ENCODE results near the gene PPP1R3D. TPM values are rescaled to one million over a fixed set of nuclear protein-coding genes. Genes with fewer than 3 reads are reported as not detected.

Gene PPP1R3D
- total and polyA plus RNA-seq, 9 of the 15 experiments (the other 6 are each of a cell fraction or from before 2014, with no cell fraction given) = 0.35 to 3.3 (median 1.8) TPM

- TF ChIP-seq RBM17 (IDR thresholded peaks at IDR 0.05; ENCODE audit: borderline replicate concordance, low read depth, low read length) = no peak
- peak; percentile 50 for TF ChIP-seq REST (IDR thresholded peaks at IDR 0.05; ENCODE audit: borderline replicate concordance)
- 0 out of 2 replicates have a peak, but pooled peaks have one; percentile 40 for TF ChIP-seq REST (CRISPR knock-in tag; IDR thresholded peaks at IDR 0.05; ENCODE audit: low read depth)
- TF ChIP-seq ZNF175 (CRISPR knock-in tag; IDR thresholded peaks at IDR 0.05; ENCODE audit: low read depth) = no peak
- no peak for TF ChIP-seq CEBPG (CRISPR knock-in tag; IDR thresholded peaks at IDR 0.05)
- no peak for TF ChIP-seq CEBPG (tag; conservative IDR thresholded peaks at IDR 0.05 in 1 of 2, IDR thresholded peaks at IDR 0.05 in 1 of 2)
- TF ChIP-seq HOXB6 (CRISPR knock-in tag; IDR thresholded peaks at IDR 0.05; ENCODE audit: borderline replicate concordance) = no peak
- TF ChIP-seq MEIS2 (IDR thresholded peaks at IDR 0.05; ENCODE audit: partially characterized antibody) = peak; percentile 92
- TF ChIP-seq ZNF696 (CRISPR knock-in tag; conservative IDR thresholded peaks at IDR 0.05) = no peak
- TF ChIP-seq KLF10 (CRISPR knock-in tag; IDR thresholded peaks at IDR 0.05) = no peak
- TF ChIP-seq SIRT6 (IDR thresholded peaks at IDR 0.05; ENCODE audit: low read depth, low read length) = no peak
- TF ChIP-seq CCNT2 (IDR thresholded peaks at IDR 0.05; ENCODE audit: borderline replicate concordance, extremely low read depth, insufficient read length, low read depth, low read length) = peak; percentile 81
- TF ChIP-seq THRB (CRISPR knock-in tag; conservative IDR thresholded peaks at IDR 0.05) = no peak
- TF ChIP-seq ELK1 (CRISPR knock-in tag; IDR thresholded peaks at IDR 0.05) = no peak
- TF ChIP-seq HDGF (IDR thresholded peaks at IDR 0.05) = no peak
- no peak for TF ChIP-seq PTTG1 (tag; IDR thresholded peaks at IDR 0.05; ENCODE audit: low read depth)
- TF ChIP-seq ZNF197 (CRISPR knock-in tag; IDR thresholded peaks at IDR 0.05; ENCODE audit: low read depth) = no peak; the same call in 1 of the 2 replicates
These were observed at the start of gene PPP1R3D, which contains the start of gene FAM217B (continued) for GRCh38 chr20:59940129-59940955.
